GM19240 (cell line): ENCODE results near the gene PCSK5.
"Not testable (repeated sequence)": the region's sequence is repeated elsewhere in the genome, so short reads cannot be mapped to it uniquely, and the experiment has no call there.

Source experiments
- DNase-seq: peaks from one replicate; pipeline ENCODE4 v3.0.0; 2011; ENCODE audit warnings: low spot score; ENCODE audit not compliant: insufficient read length

The PCSK5 gene

GRCh38 chr9:76351006-76351405, 460.5 kb downstream of the PCSK5 start:
- DNase-seq, result no peak

DNA sequence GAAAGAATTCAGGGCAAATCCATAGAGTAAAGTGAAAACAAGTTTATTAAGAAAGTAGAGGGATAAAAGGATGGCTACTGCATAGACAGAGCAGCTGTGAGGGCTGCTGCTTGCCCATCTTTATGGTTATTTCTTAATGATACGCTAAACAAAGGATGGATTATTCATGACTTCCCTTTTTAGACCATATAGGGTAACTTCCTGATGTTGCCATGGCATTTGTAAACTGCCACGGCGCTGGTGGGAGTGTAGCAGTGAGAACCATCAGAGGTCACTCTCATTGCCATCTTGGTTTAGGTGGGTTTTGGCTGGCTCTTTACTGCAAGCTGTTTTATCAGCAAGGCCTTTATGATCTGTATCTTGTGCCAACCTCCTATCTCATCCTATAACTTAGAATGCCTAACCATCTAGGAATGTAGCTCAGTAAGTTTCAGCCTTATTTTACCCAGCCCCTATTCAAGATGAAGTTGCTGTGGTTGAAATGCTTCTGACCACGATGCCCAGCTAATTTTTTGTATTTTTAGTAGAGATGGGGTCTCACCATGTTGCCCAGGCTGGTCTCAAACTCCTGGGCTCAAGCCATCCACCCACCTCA, 461.6 kb downstream of the PCSK5 start:
- DNase-seq, result no peak

DNA sequence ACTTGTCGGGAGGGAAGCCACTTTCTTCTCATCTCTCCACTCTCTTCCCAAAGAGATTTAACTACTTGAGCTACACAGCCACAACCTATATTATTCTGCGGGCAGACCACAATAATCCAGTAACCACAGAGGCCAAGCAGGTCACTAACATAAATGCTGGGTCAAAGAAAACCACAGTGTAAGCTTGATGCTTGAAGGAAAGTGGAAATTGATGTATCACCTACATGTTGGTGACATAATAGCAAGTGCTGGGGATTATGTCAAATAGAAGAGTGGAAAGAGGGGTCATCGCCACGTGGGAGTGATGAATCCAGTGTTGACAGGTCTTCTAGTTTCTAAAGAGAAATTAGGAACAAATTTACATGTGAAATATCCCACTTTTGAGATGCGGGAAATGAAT, 462.8 kb downstream of the PCSK5 start:
- no peak for DNase-seq

DNA sequence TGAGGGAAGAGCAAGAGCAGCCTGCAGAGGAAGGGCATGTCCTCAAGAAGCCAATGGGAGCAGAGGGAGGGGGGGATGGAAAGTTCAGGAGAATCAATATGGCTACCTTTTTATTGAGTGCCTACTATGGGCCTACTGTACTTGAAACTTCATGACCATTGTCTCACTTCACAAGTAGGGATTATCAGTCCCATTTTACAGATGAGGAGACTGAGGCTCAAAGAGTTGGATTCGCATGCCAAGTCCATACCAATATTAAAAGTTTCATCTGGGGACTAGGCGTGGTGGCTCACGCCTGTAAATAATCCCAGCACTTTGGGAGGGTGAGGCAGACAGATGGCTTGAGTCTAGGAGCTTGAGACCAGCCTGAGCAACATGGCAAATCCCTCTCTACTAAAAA, 463.7 kb downstream of the PCSK5 start:
- DNase-seq, result no peak

GRCh38 chr9:76355886-76356285, 465.4 kb downstream of the PCSK5 start:
- DNase-seq, result no peak

DNA sequence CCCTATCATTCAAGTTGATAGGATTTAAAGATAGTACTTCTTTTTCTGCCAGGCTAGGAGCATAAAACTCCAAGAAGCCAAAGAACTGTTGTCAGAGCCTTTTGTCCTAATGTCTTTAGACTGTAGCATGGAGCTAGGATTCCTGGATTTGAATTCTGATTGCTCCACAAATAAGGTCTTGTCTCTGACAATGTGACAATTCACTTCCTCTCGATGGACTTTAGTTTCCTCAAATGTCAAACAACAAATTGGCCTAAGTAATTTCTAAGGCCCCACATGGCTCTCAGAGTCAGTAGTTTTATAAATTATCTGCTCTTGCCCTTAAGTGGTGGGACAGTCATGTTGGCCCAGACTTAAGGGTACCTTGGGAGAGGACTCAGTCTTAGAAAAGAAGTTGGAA, 467.1 kb downstream of the PCSK5 start:
- DNase-seq, result no peak

GRCh38 chr9:76358628-76359280, 468.3 kb downstream of the PCSK5 start:
- no peak for DNase-seq

DNA sequence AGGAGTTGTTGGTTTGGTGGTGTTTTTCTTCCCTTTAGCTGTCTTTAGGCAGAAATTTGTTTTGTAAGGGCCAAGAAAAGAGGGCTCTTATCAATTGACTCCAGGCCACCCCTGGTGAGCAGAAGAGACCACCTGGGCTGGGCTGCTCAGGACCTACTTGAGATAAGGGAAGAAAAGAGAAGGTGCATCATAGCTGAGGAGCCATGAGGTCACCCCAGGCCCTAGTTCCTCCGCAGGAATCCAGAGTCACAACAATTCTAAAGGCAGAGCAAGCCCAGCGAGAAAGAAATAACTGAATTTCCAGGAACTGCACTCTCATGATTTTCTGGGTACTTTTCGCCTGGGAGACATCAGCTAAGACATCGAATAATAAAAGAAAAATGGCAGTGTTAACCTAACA, 468.9 kb downstream of the PCSK5 start:
- DNase-seq, result no peak

- no peak for DNase-seq
Observed at GRCh38 chr9:76359766-76360165, 469.3 kb downstream of the PCSK5 start.

- DNase-seq, result not testable (repeated sequence)
Observed at GRCh38 chr9:76362332-76363031, 472.0 kb downstream of the PCSK5 start.

GRCh38 chr9:76363032-76363395, 472.5 kb downstream of the PCSK5 start:
- DNase-seq, result no peak

- no peak for DNase-seq
Observed at GRCh38 chr9:76365028-76365427, 474.6 kb downstream of the PCSK5 start.

DNA sequence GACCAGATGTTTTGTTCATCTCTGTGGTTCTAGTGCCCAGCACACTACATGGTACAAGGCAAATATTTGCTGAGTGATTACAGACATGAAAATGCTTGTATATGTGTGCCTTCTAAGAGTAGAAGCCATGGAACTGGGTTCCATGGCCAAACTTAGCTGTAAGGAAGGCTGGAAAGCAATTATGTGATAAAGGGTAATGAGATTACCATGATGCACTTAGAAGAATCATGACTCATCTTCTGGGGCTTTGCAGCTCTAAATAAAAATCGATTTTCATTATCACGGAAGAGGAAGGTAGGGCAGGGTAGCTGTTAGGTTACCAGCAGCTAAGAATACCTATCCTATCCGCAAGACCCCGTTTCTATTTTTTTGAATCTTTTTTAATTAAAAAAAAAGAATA, 475.8 kb downstream of the PCSK5 start:
- no peak for DNase-seq

DNA sequence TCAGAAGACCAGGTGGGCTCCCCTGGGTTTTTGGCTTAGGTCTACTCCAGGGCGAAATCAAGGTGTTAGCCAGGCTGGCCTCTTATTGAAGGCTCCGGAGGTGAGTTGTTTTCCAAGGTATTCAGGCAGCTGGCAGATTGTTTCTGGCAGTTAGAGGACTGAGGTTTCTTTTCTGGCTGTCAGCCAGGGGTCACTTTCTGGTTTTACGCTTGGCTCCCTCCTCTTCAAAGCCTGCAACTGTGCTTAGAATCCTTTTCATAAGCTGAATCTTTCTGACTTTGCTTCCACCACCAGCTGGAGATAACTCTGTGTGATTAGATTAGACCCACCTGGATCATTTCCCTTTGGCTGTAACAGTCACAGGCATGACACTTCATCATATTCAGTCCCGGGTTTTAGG, 479.1 kb downstream of the PCSK5 start:
- DNase-seq, result no peak

DNA sequence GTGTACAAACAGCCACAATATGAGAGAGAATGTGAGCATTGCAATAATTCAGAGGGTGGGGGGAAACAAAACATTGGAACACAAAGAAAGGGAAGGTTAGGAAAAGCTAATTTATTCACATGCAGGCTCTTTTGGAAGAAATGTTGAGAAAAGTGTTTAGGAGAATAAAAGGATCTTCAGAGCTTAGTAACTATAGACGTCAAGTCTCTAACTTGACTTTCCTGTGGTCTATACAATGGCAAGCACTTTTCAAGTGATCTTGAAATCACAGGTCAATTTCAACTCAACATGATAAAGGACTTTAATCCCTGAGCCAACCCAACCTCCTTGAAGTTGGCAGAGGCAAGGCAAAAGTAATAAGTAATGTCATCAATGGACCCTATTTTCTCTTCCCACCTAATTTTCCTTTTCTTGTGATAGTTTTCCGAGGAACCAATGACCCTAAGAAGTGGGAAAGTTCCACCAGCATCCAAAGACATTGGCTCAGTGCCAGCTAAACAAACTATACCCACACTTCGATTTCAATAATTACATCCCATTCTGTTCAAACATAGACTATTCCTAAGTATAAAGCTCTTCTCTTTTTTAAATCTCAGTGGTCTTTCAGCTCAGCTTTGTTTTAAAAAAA, 480.0 kb downstream of the PCSK5 start:
- DNase-seq, result no peak

DNA sequence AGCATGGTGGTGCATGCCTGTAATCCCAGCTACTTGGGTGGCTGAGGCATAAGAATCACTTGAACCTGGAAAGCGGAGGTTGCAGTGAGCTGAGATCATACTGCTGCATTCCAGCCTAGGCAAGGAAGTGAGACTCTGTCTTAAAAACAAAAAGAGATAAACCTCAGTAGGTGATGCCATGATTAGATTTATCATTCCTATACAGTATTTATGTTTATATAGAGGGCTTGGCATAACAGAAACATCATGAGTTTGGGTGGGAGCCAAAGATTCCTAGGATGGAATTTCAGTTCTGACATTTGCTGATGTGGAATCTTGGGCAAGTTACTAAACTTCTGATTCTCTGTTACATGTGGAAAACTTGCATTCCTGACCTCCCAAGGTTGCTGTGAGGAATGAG, 481.4 kb downstream of the PCSK5 start:
- no peak for DNase-seq

GRCh38 chr9:76372336-76372735, 481.9 kb downstream of the PCSK5 start:
- no peak for DNase-seq

GRCh38 chr9:76373173-76373783, 482.8 kb downstream of the PCSK5 start:
- no peak for DNase-seq

GRCh38 chr9:76373784-76374474, 483.5 kb downstream of the PCSK5 start:
- DNase-seq, result no peak

- DNase-seq, result no peak
Observed at GRCh38 chr9:76374783-76375559, 484.5 kb downstream of the PCSK5 start.

DNA sequence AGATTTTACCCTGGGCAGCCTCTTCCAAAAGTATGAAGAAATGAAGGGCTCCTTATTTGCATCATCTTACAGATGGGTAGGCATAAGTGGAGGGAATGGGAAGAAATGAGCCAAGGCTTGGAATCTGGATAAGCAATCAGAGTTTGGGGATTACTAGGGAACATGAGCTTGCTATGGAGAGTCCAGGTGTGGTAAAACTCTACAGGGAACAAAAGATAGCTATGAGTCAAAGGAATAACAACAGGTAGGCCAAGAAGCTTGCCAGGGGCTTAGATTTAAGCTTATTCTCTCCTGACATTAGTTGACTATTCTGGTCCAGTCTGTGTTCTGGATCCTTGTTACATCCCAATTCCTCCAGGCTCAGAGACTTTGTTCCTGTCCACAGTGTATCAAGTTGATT, 487.3 kb downstream of the PCSK5 start:
- DNase-seq, result no peak
